Neural progenitor cell (in vitro differentiated cells): ENCODE data around the gene YIPF2. TPM values are rescaled to one million over a fixed set of nuclear protein-coding genes. Genes with fewer than 3 reads are reported as not detected.

ENCODE experiments used
- DNase-seq: peaks from one replicate; pipeline ENCODE4 v3.0.0-alpha.2; 2016; ENCODE audit warnings: low spot score
- H2AFZ ChIP-seq: fragments of 200-600 bp; sonication (generic); replicated peaks from 2 replicates; pipeline ENCODE4 v1.6.1; 2016; ENCODE audit warnings: antibody characterized with exemption
- H3F3A ChIP-seq: fragments of 200-600 bp; sonication (generic); 2 replicates; pipeline ENCODE4 v1.6.1; 2016; ENCODE audit warnings: antibody characterized with exemption, low read depth
- H3K27ac ChIP-seq: fragments of 200-600 bp; sonication (generic); 2 replicates; pipeline ENCODE4 v1.5.1; 2016; ENCODE audit warnings: mild to moderate bottlenecking
- H3K27me3 ChIP-seq: fragments of 200-600 bp; sonication (generic); 2 replicates; pipeline ENCODE4 v1.6.1; 2016; ENCODE audit warnings: mild to moderate bottlenecking, moderate library complexity
- H3K36me3 ChIP-seq: fragments of 200-600 bp; sonication (generic); 2 replicates; pipeline ENCODE4 v1.5.1; 2016
- H3K4me1 ChIP-seq: fragments of 200-600 bp; sonication (generic); 2 replicates; pipeline ENCODE4 v1.6.1; 2016; ENCODE audit warnings: mixed run types
- H3K4me2 ChIP-seq: fragments of 200-600 bp; sonication (generic); 2 replicates; pipeline ENCODE4 v1.6.1; 2016
- H3K4me3 ChIP-seq: fragments of 200-600 bp; sonication (generic); 2 replicates; pipeline ENCODE4 v1.5.1; 2016
- H3K79me2 ChIP-seq: fragments of 200-600 bp; sonication (generic); 2 replicates; pipeline ENCODE4 v1.6.1; 2016; ENCODE audit warnings: low read depth
- H3K9ac ChIP-seq: fragments of 200-600 bp; sonication (generic); 2 replicates; pipeline ENCODE4 v1.6.1; 2016
- H3K9me3 ChIP-seq: fragments of 200-600 bp; sonication (generic); 2 replicates; pipeline ENCODE4 v1.5.1; 2016; ENCODE audit warnings: low read depth
- H4K20me1 ChIP-seq: fragments of 200-600 bp; sonication (generic); 2 replicates; pipeline ENCODE4 v1.6.1; 2016; ENCODE audit warnings: low read depth
- H3K27ac Mint-ChIP-seq: 3 replicates; pipeline ENCODE4 v1.8.0; 2021; ENCODE audit warnings: mixed read lengths
- H3K27me3 Mint-ChIP-seq: 2 replicates; pipeline ENCODE4 v1.8.0; 2022; ENCODE audit warnings: low read depth, mild to moderate bottlenecking, inconsistent platforms, moderate library complexity, mixed read lengths; ENCODE audit not compliant: insufficient read depth
- H3K36me3 Mint-ChIP-seq: 3 replicates; pipeline ENCODE4 v1.8.0; 2021; ENCODE audit warnings: mixed read lengths
- H3K4me1 Mint-ChIP-seq: 3 replicates; pipeline ENCODE4 v1.8.0; 2021; ENCODE audit warnings: mixed read lengths
- H3K4me3 Mint-ChIP-seq: 3 replicates; pipeline ENCODE4 v1.8.0; 2021; ENCODE audit warnings: mild to moderate bottlenecking, moderate library complexity, mixed read lengths
- H3K9me3 Mint-ChIP-seq: 3 replicates; pipeline ENCODE4 v1.8.0; 2020; ENCODE audit warnings: mixed read lengths
- EZH2 ChIP-seq: fragments of 200-600 bp; sonication (generic); IDR thresholded peaks from 2 replicates; pipeline ENCODE4 v1.6.1; 2017; ENCODE audit warnings: antibody characterized with exemption, mild to moderate bottlenecking, moderate library complexity
- EZH2phosphoT487 ChIP-seq: fragments of 200-600 bp; sonication (generic); IDR thresholded peaks from 2 replicates; pipeline ENCODE4 v1.6.1; 2017; ENCODE audit warnings: antibody characterized with exemption
- total RNA-seq: library from RNA; depleted of rRNA; stranded (reverse); fragments of >200 nt; gene quantifications from 2 replicates; pipeline ENCODE4 v1.2.3, GENCODE V29; 2015; ENCODE audit warnings: low replicate concordance
- TF ChIP-seq, protein P1 (sequence below): fragments of 200-600 bp; sonication (generic); IDR thresholded peaks from 2 replicates; pipeline ENCODE4 v1.5.1; 2017; ENCODE audit warnings: antibody characterized with exemption, mild to moderate bottlenecking

Gene YIPF2
- total RNA-seq, 1 donor from 2014 or later: 11.9 TPM

DNA sequence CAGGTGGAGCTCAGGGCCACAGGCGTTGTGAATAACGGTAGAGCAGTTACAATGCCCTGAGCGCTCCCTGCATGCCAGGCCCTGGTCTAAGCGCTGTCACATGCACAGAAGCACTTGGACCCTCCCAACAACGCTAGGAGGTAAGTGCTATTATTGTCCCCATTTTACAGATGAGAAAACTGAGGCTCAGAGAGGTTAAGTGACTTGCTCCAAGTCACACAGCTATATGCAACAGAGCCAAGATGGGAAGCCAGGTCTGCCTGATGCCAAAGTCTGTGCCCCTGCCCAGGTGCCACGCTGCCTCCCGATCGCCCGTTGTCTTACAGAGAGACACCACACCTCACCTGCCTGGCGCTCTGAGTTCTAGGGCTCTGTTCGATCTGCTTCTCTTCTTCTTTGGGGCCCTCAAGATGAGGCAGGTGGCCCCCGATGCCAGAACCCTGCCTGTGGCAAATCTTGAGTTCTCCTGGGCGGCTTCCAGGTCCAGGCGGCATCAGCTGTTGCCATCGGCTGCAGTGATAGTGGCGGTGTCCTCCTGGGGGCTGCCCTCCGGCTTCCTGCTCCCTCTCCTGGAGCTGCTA, 20.0 kb downstream of the YIPF2 start:
- Histone ChIP-seq H3K36me3 (no peaks in the 10 kb centered on the region), H3K4me2 (no peak overlapping the region), H3K4me3 (no peak overlapping the region), H3K4me1 (no peaks in the 10 kb centered on the region), H3K9ac (no peak overlapping the region), H4K20me1 (no peaks in the 10 kb centered on the region), H3K79me2 (peaks cover 7% of the 10 kb centered on the region), H3K27me3 (no peaks in the 10 kb centered on the region), H3K27ac (no peak overlapping the region), H2AFZ (no peak overlapping the region), H3F3A (no peaks in the 10 kb centered on the region), H3K9me3 (no peaks in the 10 kb centered on the region)
- Mint-ChIP-seq H3K4me1 (no peaks in the 10 kb centered on the region), H3K27ac (no peak overlapping the region), H3K27me3 (peaks cover 2% of the 10 kb centered on the region), H3K36me3 (peaks cover 10% of the 10 kb centered on the region), H3K9me3 (no peaks in the 10 kb centered on the region), H3K4me3 (no peak overlapping the region)
- TF ChIP-seq, protein P1, sequence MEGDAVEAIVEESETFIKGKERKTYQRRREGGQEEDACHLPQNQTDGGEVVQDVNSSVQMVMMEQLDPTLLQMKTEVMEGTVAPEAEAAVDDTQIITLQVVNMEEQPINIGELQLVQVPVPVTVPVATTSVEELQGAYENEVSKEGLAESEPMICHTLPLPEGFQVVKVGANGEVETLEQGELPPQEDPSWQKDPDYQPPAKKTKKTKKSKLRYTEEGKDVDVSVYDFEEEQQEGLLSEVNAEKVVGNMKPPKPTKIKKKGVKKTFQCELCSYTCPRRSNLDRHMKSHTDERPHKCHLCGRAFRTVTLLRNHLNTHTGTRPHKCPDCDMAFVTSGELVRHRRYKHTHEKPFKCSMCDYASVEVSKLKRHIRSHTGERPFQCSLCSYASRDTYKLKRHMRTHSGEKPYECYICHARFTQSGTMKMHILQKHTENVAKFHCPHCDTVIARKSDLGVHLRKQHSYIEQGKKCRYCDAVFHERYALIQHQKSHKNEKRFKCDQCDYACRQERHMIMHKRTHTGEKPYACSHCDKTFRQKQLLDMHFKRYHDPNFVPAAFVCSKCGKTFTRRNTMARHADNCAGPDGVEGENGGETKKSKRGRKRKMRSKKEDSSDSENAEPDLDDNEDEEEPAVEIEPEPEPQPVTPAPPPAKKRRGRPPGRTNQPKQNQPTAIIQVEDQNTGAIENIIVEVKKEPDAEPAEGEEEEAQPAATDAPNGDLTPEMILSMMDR: no peak
- TF ChIP-seq EZH2phosphoT487: no peak
- TF ChIP-seq EZH2: no peak
- DNase-seq: no peak

DNA sequence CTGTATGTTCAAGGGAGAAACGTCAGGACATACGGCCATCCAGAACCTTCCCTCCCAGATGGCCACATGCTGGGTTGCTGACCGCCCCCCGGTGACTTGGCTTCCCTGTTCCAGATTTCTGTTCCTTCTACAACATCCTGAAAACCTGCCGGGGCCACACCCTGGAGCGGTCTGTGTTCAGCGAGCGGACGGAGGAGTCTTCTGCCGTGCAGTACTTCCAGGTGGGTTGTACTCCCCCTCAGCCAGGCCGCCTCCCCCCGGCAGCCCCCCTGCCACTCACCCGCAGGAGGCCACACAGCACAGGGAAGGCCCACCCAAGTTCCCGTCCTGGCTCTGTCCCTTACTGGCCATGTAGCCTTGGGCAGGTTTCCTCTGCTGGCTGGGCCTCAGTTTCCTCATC, 20.5 kb downstream of the YIPF2 start:
- H3K36me3 ChIP-seq: no peaks in the 10 kb centered on the region
- no peak overlapping the region for H3K4me2 ChIP-seq
- H3F3A ChIP-seq: no peaks in the 10 kb centered on the region
- H3K9ac ChIP-seq: no peak overlapping the region
- H3K79me2 ChIP-seq: peaks cover 13% of the 10 kb centered on the region
- peaks cover 13% of the 10 kb centered on the region for H3K36me3 Mint-ChIP-seq
- no peak overlapping the region for H3K27ac ChIP-seq
- H3K4me3 Mint-ChIP-seq: no peak overlapping the region
- H3K27ac Mint-ChIP-seq: no peak overlapping the region
- H3K4me3 ChIP-seq: no peak overlapping the region
- no peaks in the 10 kb centered on the region for H4K20me1 ChIP-seq
- TF ChIP-seq EZH2 (no peak), EZH2phosphoT487 (no peak)
- TF ChIP-seq, protein P1: no peak
- no peak for DNase-seq
- H3K27me3 ChIP-seq: no peaks in the 10 kb centered on the region
- no peaks in the 10 kb centered on the region for H3K4me1 ChIP-seq
- no peaks in the 10 kb centered on the region for H3K9me3 ChIP-seq
- H2AFZ ChIP-seq: no peak overlapping the region
- no peaks in the 10 kb centered on the region for H3K4me1 Mint-ChIP-seq
- H3K27me3 Mint-ChIP-seq: peaks cover 2% of the 10 kb centered on the region
- H3K9me3 Mint-ChIP-seq: peaks cover 3% of the 10 kb centered on the region

DNA sequence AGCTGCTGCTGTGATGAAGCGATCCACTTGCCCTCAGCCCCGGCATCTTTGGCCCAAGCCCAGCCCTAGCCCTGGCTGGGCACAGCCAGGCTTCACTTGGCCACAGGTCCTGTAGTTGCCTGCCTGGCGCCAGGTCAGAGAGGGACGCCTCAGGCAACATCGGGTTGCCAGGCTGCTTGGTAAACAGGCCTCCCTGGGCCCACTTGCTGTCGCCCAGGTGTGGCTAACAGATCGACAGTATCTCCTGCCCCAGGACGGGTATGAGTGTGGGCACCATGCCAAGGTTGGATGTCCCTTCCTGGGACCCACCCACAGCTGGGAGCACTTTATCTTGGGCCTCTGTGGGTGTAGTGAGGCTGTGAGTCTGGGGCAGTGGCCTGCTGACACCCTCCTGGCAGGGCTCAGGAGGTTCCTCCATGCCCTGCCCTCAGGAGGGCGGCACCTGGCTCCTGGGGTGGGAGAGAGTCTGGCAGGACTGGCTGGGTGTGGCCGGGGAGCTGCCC, 29.2 kb downstream of the YIPF2 start:
- DNase-seq: no peak
- Histone ChIP-seq H2AFZ (no peak overlapping the region), H3K36me3 (no peaks in the 10 kb centered on the region), H3K79me2 (peaks cover 76% of the 10 kb centered on the region), H3K4me3 (no peak overlapping the region), H3K4me1 (no peaks in the 10 kb centered on the region), H3K9ac (no peak overlapping the region), H3K9me3 (no peaks in the 10 kb centered on the region), H3K4me2 (no peak overlapping the region), H3F3A (peaks cover 5% of the 10 kb centered on the region), H4K20me1 (peaks cover 44% of the 10 kb centered on the region), H3K27me3 (no peaks in the 10 kb centered on the region), H3K27ac (no peak overlapping the region)
- H3K27ac Mint-ChIP-seq: no peak overlapping the region
- peaks cover 21% of the 10 kb centered on the region for H3K4me1 Mint-ChIP-seq
- peaks cover 7% of the 10 kb centered on the region for H3K9me3 Mint-ChIP-seq
- peaks cover 2% of the 10 kb centered on the region for H3K27me3 Mint-ChIP-seq
- TF ChIP-seq EZH2phosphoT487 (no peak), EZH2 (no peak)
- TF ChIP-seq, protein P1: no peak
- no peak overlapping the region for H3K4me3 Mint-ChIP-seq
- peaks cover 9% of the 10 kb centered on the region for H3K36me3 Mint-ChIP-seq
